Esophagus squamous epithelium (tissue), 5 donors: ENCODE measurements around the gene SERPINA12. TPM values are rescaled to one million over a fixed set of nuclear protein-coding genes. Genes with fewer than 3 reads are reported as not detected.
"Not testable (repeated sequence)": the region's sequence is repeated elsewhere in the genome, so short reads cannot be mapped to it uniquely, and the experiment has no call there.

Experiments
- DNase-seq: peaks from one replicate; lab custom pipeline; 2025; lab: John Stamatoyannopoulos, UW
- H3K27ac ChIP-seq, 4 donors: fragments of 200-600 bp; sonication (generic); one replicate each; pipeline ENCODE4 v1.5.1; 2016 to 2019; ENCODE audit warnings: mild to moderate bottlenecking in 1 of 4
- H3K27me3 ChIP-seq, 4 donors: fragments of 200-600 bp; sonication (generic); 1 replicate in 3 of 4; 2 replicates in 1 of 4; pipeline versions ENCODE4 v1.5.1 to v1.6.0; 2017 to 2021; ENCODE audit warnings: antibody characterized with exemption in 1 of 4
- H3K36me3 ChIP-seq, 3 donors: fragments of 200-600 bp; sonication (generic); one replicate each; pipeline ENCODE4 v1.5.1; 2016 to 2019
- H3K4me1 ChIP-seq, 3 donors: fragments of 200-600 bp; sonication (generic); one replicate each; pipeline ENCODE4 v1.5.1; 2017 to 2019
- H3K4me3 ChIP-seq, 4 donors: fragments of 200-600 bp; sonication (generic); 1 replicate in 3 of 4; 2 replicates in 1 of 4; pipeline ENCODE4 v1.5.1; 2016 to 2019; ENCODE audit warnings: mild to moderate bottlenecking in 2 of 4, moderate library complexity in 1 of 4
- H3K9me3 ChIP-seq, 3 donors: fragments of 200-600 bp; sonication (generic); one replicate each; pipeline ENCODE4 v1.5.1; 2016 to 2019
- CTCF ChIP-seq, 6 experiments: fragments of 450-650 bp in 4 of 6; fragments of 200-600 bp in 2 of 6; sonication (generic) in 2 of 6; IDR thresholded peaks; one replicate each; pipeline ENCODE4 v1.5.1; 2016 to 2019; ENCODE audit warnings: antibody characterized with exemption in 6 of 6, mild to moderate bottlenecking in 4 of 6, moderate library complexity in 4 of 6
- POLR2A ChIP-seq, 4 donors: fragments of 450-650 bp; IDR thresholded peaks; one replicate each; pipeline ENCODE4 v1.6.1; 2017; ENCODE audit warnings: antibody characterized with exemption in 4 of 4, mild to moderate bottlenecking in 4 of 4, moderate library complexity in 3 of 4
- WGBS, 2 donors: methylation state at CpG; one replicate each; pipeline ENCODE4 v1.1.5; 2018; 5-methylcytosine and 5-hydroxymethylcytosine counted together
- intact Hi-C: fragments of 100-400 bp; cut with DNase I; formaldehyde crosslinking; loops from one replicate; pipeline ENCODE4 v1.15.0; 2022
- total RNA-seq, 4 donors: library from RNA; depleted of rRNA; stranded (reverse); fragments of >200 nt; gene quantifications; one replicate each; pipeline ENCODE4 v1.1.0, GENCODE V29; 2016
- donor health status: DM: yes; HTN: yes; CAD: no.

SERPINA12 gene
- total RNA-seq, 4 donors from 2014 or later: not detected

GRCh38 chr14:94517248-94517640, 8.0 kb upstream of the SERPINA12 start:
- no peak for TF ChIP-seq POLR2A (IDR thresholded peaks at IDR 0.05)
- TF ChIP-seq CTCF (IDR thresholded peaks at IDR 0.05): no peak
- no peak for DNase-seq
- H3K9me3 ChIP-seq: no peaks in the 10 kb centered on the region
- H3K4me1 ChIP-seq: no peaks in the 10 kb centered on the region
- H3K27me3 ChIP-seq: peaks cover 0 to 4% (median 0%) of the 10 kb centered on the region in 4 donors
- H3K4me3 ChIP-seq: no peak overlapping the region
- no peak overlapping the region for H3K27ac ChIP-seq
- 63 to 73% methylated on average over 8 to 10 of the region's 10 CpGs for WGBS, 2 donors
- H3K36me3 ChIP-seq: no peaks in the 10 kb centered on the region
- intact Hi-C loops: no loop called here

GRCh38 chr14:94515856-94516255, 6.6 kb upstream of the SERPINA12 start:
- H3K36me3 ChIP-seq: no peaks in the 10 kb centered on the region
- DNase-seq: no peak
- 64 to 92% methylated on average over 4 to 6 of the region's 6 CpGs for WGBS, 2 donors
- intact Hi-C loops: no loop called here
- no peak overlapping the region for H3K4me3 ChIP-seq
- no peak overlapping the region for H3K27ac ChIP-seq
- H3K9me3 ChIP-seq: no peaks in the 10 kb centered on the region
- TF ChIP-seq CTCF (IDR thresholded peaks at IDR 0.05): no peak
- no peak for TF ChIP-seq POLR2A (IDR thresholded peaks at IDR 0.05)
- peaks cover 0 to 4% (median 0%) of the 10 kb centered on the region in 4 donors for H3K27me3 ChIP-seq
- no peaks in the 10 kb centered on the region for H3K4me1 ChIP-seq

- Histone ChIP-seq H3K27me3 (peaks cover 0 to 4% (median 0%) of the 10 kb centered on the region in 4 donors), H3K4me1 (no peaks in the 10 kb centered on the region), H3K36me3 (no peaks in the 10 kb centered on the region), H3K27ac (no peak overlapping the region), H3K9me3 (no peaks in the 10 kb centered on the region), H3K4me3 (no peak overlapping the region)
- WGBS, 2 donors: 90% methylated on average over 3 of the region's 9 CpGs; no CpG with 5 or more reads in 1 of the 2 donors
- DNase-seq: no peak
- TF ChIP-seq CTCF (IDR thresholded peaks at IDR 0.05) (no peak), POLR2A (IDR thresholded peaks at IDR 0.05) (no peak)
- intact Hi-C loops: no loop called here
Observed at GRCh38 chr14:94515426-94515825, 6.2 kb upstream of the SERPINA12 start.

- DNase-seq: no peak
- WGBS, 2 donors: 67 to 100% methylated on average over 1 to 2 of the region's 7 CpGs
Observed at GRCh38 chr14:94514351-94514750, 5.1 kb upstream of the SERPINA12 start.

GRCh38 chr14:94510481-94510880, 1.2 kb upstream of the SERPINA12 start:
- H3K27ac ChIP-seq, H3K4me1 ChIP-seq, DNase-seq, H3K36me3 ChIP-seq, H3K4me3 ChIP-seq, intact Hi-C loops, H3K27me3 ChIP-seq, H3K9me3 ChIP-seq: not testable (repeated sequence)
- WGBS, 2 donors: 77 to 78% methylated on average over 2 of the region's 2 CpGs

More at GRCh38 chr14:94514351-94514750, 5.1 kb upstream of the SERPINA12 start:
- Histone ChIP-seq H3K27ac (no peak overlapping the region), H3K4me3 (no peak overlapping the region), H3K36me3 (no peaks in the 10 kb centered on the region), H3K9me3 (no peaks in the 10 kb centered on the region), H3K4me1 (no peaks in the 10 kb centered on the region), H3K27me3 (peaks cover 0 to 4% (median 0%) of the 10 kb centered on the region in 4 donors)
- intact Hi-C loops: no loop called here
- TF ChIP-seq POLR2A (IDR thresholded peaks at IDR 0.05): no peak
- no peak for TF ChIP-seq CTCF (IDR thresholded peaks at IDR 0.05)

GRCh38 chr14:94505641-94506040, 3.6 kb downstream of the SERPINA12 start:
- Histone ChIP-seq H3K27ac (no peak overlapping the region), H3K9me3 (no peaks in the 10 kb centered on the region), H3K36me3 (no peaks in the 10 kb centered on the region), H3K27me3 (no peaks in the 10 kb centered on the region), H3K4me3 (no peak overlapping the region), H3K4me1 (peaks cover 0 to 8% (median 7%) of the 10 kb centered on the region in 3 donors)
- intact Hi-C loops: no loop called here
- DNase-seq: no peak
- 78 to 87% methylated on average over 5 to 8 of the region's 8 CpGs for WGBS, 2 donors
- no peak for TF ChIP-seq CTCF (IDR thresholded peaks at IDR 0.05)
- no peak for TF ChIP-seq POLR2A (IDR thresholded peaks at IDR 0.05)
